HG02870 (cell line): Measurements from ENCODE around the gene SLC2A3.
"Not testable (repeated sequence)": the region's sequence is repeated elsewhere in the genome, so short reads cannot be mapped to it uniquely, and the experiment has no call there.

Experiments used
- ATAC-seq: cut with Tn5 transposase; IDR thresholded peaks from one replicate; pipeline ENCODE4 v1.9.1; 2021; ENCODE audit warnings: mild to moderate bottlenecking, moderate library complexity; ENCODE audit not compliant: unreplicated experiment

Gene SLC2A3

DNA sequence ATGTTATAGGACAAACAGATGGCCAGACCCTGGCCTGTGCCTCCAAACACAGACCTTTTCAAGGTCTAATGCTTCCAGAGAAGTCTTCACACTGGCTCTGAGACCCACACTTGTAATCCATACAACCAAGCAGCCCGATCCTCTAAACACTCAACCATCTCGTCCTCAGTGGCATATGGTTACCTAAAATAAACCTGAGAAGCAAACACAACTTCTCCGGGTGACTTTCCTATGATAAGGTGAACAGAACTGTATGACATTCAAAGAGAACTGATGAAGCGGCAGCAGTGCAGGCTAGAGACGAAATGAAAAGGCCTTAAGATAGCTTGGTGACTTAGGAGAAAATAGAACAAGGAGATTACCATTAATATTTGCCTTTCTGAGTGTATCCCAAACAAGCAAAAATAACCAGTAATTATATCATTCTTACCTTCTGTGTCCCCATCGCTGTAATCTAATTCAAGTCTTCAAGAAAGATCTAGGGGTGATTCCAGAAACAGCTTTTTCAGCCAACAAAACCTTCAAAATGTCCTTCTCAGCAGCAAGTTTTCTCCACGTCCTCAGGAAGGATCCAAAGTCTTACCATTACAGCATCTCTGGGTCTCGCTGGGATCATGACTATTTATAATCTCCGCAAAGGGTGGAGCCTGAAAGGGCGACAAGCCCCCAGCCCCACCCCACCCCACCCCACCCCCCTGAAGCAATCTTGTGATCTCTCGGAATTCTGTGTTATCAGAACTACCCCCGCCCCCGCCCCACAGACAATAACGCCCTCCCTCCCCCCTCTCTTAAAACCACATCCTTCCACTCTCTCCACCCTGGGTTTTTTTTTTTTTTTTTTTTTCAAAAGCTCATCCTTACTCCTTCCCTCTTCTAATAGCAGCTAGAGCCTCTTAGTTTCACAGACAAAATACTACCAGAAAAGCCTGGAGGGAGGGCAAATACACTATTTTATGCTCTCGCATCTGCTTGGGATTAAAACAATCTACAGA, at the start of gene SLC2A3:
TSS of gene SLC2A3 (minus strand) at position 598 of the 992 bp plus-strand sequence. CDS start at position 445, 153 bp downstream.
- no peak for ATAC-seq

DNA sequence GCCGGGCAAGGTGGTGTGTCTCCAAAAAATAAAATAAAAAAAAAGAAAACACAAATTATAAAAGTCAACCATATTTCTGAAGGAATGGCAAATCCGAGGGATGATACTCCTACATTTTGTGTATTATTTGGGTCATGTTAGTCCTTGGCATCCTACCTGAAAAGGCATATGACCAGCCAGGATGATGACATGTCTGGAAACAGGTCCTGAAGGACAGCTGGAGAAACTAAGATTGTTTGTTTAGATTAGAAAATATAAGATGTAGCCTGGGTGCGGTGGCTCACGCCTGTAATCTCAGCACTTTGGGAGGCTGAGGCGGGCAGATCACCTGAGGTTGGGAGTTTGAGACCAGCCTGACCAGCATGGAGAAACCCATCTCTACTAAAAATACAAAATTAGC, 48.9 kb upstream of the SLC2A3 start:
- no peak for ATAC-seq

DNA sequence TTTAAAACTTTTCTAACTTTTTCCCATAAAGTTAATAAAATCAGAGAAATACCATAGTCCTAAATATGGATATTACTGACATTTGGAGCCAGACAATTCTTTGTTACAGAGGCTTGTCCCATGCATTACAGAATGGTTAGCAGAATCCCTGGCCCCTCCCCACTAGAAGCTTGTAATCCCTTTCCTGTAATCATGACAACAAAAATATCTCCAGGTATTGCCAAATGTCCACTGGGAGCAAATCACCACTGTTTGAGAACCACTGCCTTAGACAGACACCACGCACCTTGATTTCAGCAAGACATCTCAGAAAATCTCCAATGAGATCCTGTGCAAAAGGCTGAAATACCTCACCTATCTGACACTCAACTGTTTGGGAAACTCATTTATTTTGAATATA, 47.5 kb upstream of the SLC2A3 start:
- ATAC-seq: not testable (repeated sequence)

DNA sequence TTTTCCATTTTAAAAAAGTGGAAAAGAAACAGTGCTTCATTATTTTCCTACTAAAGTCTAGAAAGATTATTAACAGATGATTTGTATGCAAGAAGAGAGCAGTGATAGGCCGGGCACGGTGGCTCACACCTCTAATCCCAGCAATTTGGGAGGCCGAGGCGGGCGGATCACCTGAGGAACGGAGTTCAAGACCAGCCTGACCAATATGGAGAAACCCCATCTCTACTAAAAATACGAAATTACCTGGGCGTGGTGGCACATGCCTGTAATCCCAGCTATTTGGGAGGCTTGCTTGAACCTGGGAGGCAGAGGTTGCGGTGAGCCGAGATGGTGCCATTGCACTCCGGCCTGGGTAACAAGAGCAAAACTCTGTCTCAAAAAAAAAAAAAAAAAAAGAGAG, 47.0 kb upstream of the SLC2A3 start:
- not testable (repeated sequence) for ATAC-seq

DNA sequence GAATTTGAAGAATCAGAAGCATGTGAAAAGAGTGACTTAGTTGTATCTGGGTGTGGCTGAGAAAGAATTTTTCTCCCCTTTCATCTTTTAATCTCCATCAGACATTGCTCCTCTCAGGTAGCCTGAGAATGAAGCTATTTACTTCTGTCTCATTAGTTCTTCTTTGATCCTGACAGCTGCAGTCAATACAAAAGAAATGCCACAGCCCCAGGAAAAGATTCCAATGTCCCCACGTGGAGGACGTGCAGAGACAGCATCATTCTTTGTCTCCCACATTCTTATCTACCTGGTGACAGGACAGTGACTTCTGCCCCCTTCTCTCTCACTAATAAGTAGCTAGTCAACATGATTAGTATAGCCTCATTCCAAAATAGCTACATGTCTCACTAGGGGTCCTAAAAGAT, 46.3 kb upstream of the SLC2A3 start:
- not testable (repeated sequence) for ATAC-seq

DNA sequence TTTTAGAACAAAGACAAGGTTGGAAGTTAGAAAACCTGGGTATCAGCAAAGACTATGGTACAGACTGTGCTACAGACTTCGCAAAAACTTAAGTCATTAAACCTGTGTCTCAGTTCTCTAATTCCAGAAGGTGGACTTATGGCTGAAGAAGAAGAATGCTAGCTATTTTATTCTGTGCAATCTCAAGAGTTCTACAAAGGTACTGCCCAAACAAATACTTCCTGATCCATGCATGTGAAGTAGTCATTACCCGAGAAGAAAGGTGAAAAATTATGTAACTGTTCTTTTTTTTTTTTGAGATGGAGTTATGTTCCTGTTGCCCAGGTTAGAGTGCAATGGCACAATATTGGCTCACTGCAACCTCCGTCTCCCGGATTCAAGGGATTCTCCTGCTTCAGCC, 45.5 kb upstream of the SLC2A3 start:
- ATAC-seq: no peak

DNA sequence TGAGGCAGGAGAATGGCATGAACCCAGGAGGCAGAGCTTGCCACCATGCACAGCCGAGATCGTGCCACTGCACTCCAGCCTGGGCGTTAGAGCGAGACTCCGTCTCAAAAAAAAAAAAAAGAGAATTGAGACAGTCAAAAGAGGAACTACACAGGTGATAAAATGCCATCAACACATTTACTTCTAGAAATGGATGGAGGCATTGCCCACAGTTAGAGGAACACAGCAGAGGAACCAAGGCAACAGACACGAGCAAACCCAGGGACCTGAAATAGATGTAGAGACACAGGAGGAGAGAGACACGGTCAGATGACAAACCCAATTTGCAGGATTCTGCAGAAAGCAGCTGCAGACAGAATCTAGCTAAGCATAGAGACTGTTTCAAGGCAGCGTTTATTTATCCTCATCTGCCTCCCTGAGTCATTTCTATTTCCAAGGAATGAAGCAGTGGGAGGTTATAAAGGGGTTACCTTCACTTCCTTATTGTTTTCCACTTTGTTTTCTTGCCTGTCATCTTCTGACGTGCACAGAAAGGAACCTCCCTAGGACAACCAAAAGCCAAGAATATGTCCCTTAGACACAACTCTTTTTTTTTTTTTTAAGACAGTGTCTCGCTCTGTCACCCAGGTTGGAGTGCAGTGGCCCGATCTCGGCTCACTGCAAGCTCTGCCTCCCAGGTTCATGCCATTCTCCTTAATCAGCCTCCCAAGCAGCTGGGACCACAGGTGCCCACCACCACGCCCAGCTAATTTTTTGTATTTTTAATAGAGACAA, 41.6 kb upstream of the SLC2A3 start:
- ATAC-seq: peak; percentile 65

DNA sequence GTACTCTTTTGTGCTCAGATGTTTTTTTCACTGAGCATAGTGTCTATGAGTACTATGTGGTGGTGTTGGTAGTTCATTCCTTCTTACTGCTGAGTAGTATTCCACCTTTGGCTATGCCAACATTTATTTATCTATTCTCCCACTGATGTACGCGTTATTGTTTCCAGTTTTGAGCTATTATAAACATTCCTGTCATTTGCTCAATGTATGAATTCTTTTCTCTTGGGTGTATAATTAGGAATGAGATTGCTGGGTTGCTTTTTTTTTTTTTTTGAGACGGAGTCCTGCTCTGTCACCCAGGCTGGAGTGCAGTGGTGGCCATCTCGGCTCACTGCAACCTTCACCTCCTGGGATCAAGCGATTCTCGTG, 37.5 kb upstream of the SLC2A3 start:
- ATAC-seq: no peak

DNA sequence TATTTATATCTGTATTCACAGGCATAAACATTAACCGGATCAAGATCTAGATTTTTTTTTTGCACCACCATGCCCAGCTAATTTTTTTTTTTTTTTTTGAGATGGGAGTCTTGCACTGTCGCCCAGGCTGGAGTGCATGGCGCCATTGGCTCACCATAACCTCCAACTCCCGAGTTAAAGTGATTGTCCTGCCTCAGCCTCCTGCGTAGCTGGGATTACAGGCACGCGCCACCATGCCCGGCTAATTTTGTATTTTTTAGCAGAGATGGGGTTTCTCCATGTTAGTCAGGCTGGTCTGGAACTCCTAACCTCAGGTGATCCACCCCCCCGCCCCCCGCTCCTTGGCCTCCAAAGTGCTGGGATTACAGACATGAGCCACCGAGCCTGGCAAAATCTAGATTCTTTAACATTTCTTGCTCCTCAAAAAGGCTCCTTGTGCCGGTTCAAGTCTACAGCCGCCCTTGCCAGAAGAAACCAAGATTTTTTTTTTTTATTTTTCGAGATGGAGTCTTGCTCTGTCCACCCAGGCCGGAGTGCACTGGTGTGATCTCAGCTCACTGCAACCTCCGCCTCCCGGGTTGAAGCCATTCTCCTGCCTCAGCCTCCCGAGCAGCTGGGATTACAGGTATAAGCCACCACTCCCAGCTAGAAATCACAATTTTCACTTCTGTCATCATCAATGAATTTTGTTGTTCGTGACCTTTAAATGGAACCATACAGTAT, 36.9 kb upstream of the SLC2A3 start:
- no peak for ATAC-seq

DNA sequence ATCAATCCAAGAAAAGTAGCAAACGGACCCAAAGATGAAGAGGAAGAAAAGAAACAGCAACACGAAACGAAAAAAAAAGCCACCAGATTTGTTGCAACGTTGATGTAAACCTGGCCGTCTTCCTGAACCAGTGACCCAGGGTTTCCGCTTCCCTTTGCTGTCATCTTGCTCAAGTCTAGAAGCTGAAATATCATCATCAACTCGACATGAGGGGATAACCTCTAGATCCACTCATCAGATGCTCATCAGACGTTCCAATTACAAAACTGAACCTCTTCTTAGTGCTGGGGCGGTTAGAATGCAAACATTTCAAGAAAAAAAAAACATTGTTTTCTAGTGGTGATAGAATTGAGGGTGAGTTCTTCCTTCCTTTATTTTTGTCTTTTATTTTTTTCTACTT, 36.3 kb upstream of the SLC2A3 start:
- ATAC-seq: not testable (repeated sequence)

DNA sequence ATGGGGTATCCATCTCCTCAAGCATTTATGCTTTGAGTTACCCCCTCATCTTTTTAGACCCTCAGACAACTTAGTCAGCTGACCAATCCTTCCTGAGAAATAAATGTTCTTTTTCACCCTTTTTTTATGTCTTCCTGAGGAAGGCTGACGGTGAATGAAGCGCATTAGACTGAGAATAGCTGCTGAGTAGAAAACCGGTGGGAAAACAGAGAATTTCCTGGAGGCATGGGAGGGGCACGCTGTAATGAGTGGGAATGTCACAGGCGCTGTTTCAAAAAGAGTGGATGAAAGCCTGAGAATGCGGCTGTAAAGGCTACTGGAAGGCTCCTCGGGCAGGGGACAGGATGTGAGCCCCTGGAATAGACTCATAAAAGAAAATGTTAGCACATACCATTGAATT, 35.8 kb upstream of the SLC2A3 start:
- not testable (repeated sequence) for ATAC-seq

DNA sequence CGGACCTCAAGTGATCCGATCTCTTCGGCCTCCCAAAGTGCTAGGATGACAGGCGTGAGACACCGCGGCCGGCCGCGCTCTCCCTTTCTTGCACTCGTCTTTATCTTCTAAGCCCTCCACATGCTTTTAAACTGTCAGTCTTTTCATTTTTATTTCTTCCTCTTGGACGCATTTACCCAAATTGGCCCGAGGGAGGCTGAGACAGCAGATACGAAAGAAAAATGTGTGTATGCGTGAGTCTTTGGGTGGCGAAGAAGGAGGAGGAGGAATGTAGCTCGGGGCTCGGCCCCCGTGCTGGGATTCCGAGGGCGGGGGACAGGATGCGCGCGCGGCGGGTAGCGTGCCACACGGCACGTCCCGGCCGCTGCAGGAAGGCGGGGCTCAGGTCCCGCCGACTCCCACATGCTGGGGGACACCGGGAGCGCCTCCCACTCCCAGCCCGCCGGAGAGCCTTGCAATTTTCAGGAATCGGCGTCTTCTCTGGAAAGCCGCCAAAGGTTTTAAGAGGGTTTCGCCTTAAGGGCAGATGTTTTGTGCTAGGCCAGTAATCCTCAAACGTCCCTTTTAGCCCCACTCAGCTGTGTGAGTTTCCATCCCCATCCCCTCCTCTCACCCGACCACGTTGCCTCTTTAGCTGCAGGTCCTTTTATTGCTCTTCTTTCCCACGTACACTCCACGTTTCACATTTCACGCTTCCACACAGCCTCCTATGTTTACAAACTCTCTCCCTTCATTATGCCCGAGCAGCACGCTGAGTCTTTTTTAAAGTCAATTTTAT, 34.7 kb upstream of the SLC2A3 start:
- peak; percentile 79 for ATAC-seq

DNA sequence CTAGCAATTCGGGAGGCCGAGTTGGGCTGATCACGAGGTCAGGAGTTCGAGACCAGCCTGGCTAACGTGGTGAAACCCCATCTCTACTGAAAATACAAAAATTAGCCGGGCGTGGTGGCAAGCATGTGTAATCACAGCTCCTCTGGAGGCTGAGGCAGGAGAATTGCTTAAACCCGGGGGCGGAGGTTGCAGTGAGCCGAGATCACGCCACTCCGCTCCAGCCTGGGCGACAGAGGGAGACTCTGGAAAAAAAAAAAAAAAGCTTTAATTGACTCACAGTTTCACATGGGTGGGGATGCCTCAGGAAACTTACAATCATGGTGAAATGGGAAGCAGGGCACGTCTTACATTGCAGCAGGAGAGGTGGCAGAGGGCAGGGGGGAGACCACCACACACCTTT, 30.6 kb upstream of the SLC2A3 start:
- ATAC-seq: no peak

DNA sequence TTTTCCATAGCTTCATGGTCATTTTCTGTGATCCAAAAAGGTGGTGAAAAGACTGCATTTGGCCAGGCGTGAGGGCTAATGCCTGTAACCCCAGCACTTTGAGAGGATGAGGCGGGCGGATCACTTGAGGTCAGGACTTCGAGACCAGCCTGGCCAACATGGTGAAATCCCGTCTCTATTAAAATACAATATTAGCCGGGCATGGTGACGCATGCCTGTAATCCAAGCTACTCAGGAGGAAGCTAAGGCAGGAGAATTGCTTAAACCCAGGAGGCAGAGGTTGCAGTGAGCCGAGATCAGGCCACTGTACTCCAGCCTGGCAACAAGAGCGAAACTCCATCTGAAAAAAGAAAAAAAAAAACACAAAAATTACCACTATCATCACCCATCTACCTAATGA, 28.7 kb upstream of the SLC2A3 start:
- ATAC-seq: not testable (repeated sequence)

DNA sequence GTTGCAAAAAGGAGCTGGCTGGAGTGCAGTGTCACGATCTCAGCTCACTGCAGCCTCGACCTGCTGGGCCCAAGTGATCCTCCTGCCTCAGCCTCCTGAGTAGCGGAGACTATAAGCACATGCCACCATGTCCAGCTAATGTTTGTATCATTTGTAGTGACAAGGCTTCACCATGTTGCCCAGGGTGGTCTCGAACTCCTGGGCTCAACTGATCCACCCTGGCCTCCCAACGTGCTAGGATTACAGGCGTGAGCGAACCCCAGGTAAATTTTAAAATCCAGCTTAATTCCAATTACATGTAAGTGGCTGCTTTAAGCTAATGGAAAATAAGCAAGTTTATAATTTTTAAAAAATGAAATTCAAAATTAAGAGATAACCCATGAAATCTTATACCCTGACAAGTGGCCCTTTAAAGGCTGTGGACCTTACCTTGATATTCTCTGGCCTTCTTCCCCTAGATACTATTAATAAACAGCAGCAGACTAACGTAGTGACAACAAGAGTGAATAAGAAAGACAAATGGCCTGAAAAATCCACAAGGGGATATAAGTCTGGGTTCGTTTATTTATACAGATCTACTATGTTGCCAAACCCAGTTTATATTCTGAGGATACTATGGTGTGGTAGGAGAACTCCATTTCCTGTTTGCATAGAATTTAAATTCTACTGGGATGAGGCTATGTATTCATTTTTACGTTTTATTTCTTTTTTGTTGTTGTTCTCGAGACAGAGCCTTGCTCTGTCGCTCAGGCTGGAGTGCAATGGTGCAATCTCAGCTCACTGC, 25.6 kb upstream of the SLC2A3 start:
- no peak for ATAC-seq

DNA sequence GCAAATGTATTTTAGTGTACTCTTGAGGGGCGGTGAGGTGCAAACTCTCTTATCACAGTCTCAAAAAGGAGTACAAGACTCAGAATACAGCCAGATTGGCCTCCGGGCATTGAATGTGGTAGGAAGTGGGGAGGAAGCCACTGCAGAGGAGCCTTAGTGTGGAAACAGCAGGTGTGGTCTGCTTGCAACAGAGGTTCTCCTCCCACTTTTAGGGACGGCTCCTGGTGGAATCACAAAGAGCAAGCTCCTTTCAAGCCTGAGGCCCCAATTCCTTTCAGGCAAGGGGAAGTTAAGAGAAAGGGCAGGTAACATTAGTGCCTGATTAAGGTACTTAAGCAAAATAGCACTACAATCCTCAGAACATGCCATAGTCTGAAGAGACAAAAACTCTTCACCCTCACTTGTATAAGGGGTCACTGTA, 23.7 kb upstream of the SLC2A3 start:
- ATAC-seq: no peak

DNA sequence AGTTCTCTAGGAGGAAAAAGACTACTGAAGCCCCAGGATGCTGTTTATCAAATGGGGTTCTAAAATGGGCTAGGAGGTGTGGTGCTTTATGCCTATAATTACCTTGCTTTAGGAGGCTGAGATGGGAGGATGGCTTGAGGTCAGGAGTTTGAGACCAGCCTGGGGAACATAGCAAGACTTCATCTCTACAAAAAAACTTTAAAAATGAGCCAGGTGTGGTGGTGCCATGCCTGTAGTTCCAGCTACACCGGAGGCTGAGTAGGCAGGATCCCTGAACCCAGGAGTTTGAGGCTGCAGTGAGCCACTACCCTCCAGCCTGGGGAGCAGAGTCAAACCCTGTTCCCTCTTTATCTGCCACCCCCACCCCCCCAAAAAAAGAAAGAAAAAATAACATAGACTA, 23.3 kb upstream of the SLC2A3 start:
- no peak for ATAC-seq

DNA sequence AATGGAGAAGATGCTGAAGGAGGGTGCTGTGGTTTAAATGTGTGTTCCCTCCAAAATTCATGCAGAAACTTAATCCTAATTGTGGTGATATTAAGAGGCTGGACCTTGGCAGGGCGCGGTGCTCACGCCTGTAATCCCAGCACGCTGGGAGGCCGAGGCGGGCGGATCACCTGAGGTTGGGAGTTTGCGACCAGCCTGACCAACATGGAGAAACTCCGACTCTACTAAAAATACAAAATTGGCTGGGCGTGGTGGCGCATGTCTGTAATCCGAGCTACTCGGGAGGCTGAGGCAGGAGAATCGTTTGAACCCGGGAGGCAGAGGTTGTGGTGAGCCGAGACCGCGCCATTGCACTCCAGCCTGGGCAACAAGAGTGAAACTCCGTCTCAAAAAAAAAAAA, 18.9 kb upstream of the SLC2A3 start:
- not testable (repeated sequence) for ATAC-seq

DNA sequence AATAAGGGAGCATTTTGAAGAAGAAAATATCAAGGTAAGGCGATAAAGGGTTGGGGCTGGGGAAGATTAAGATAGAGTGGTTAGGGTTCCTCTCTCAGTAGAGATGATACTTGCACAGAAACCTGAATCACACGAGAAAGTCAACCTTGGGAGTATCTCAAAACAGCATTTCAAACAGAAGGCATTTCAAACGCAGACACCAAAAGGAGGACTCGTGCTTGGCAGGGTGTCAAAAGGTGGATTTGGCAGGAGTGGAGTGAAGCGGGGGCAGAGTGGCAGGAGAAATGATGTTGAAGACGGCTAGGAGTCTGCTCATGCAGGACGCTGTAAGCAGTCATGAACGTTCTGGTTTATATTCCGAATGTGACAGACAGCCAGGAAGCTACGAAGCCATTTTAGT, 18.4 kb upstream of the SLC2A3 start:
- ATAC-seq: not testable (repeated sequence)

DNA sequence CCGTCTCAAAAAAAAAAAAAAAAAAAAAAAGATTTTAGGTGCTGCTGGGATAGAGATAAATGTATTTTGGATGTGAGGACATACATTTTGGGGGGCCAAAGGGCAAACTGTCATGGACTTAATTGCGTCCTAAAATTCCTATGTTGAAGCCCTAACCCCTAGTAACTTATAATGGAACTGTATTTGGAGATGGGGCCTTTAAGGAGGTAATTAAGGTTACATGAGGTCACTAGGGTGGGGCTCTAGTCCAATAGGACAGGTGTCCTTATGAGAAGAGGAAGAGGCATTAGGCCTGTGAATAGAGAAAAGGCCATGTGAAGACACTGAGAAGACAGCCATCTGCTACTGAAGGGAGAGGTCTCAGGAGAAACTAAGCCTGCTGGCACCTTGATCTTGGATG, 17.9 kb upstream of the SLC2A3 start:
- not testable (repeated sequence) for ATAC-seq
